Stimulated activated CD4-positive, alpha-beta T cell treated with anti-CD3 and anti-CD28 coated beads, Interleukin-4, amount 100 ng/mL, for 24 hours (primary cell): ENCODE measurements around the gene AGAP3.
A peak's percentile ranks its signal among the peaks of the same experiment; 100 is the strongest.
"Not testable (repeated sequence)": the region's sequence is repeated elsewhere in the genome, so short reads cannot be mapped to it uniquely, and the experiment has no call there.

Experiments
- DNase-seq: peaks from one replicate; pipeline ENCODE4 v3.0.0-alpha.2; 2020

The AGAP3 gene

GRCh38 chr7:151085691-151086620, at the start of gene AGAP3:
TSS of gene AGAP3 (plus strand) at chr7:151086475. CDS start at chr7:151086742, 267 bp downstream.
- peak; percentile 56 for DNase-seq

GRCh38 chr7:151038951-151039849, 47.1 kb upstream of the AGAP3 start:
- DNase-seq = peak; percentile 86

- no peak for DNase-seq
Observed at GRCh38 chr7:151039850-151040548, 46.3 kb upstream of the AGAP3 start.

- no peak for DNase-seq
Observed at GRCh38 chr7:151040616-151041375, 45.5 kb upstream of the AGAP3 start.

GRCh38 chr7:151043449-151043848, 42.8 kb upstream of the AGAP3 start:
- DNase-seq = not testable (repeated sequence)

GRCh38 chr7:151043959-151044358, 42.3 kb upstream of the AGAP3 start:
- no peak for DNase-seq

GRCh38 chr7:151045262-151045661, 41.0 kb upstream of the AGAP3 start:
- DNase-seq = no peak

GRCh38 chr7:151045967-151046366, 40.3 kb upstream of the AGAP3 start:
- no peak for DNase-seq

- no peak for DNase-seq
Observed at GRCh38 chr7:151046603-151047573, 39.4 kb upstream of the AGAP3 start.

GRCh38 chr7:151047976-151048815, 38.1 kb upstream of the AGAP3 start, which contains the start of gene ASIC3:
TSS of gene ASIC3 (plus strand) at chr7:151048531. CDS start at chr7:151048886, 355 bp downstream.
- DNase-seq = no peak

GRCh38 chr7:151048911-151049463, 37.3 kb upstream of the AGAP3 start:
- DNase-seq = no peak

GRCh38 chr7:151051108-151051507, 35.2 kb upstream of the AGAP3 start:
- peak; percentile 65 for DNase-seq

GRCh38 chr7:151053096-151053495, 33.2 kb upstream of the AGAP3 start:
- no peak for DNase-seq

GRCh38 chr7:151053751-151054150, 32.5 kb upstream of the AGAP3 start:
- no peak for DNase-seq

- DNase-seq = no peak
Observed at GRCh38 chr7:151056283-151056665, 30.0 kb upstream of the AGAP3 start.

- no peak for DNase-seq
Observed at GRCh38 chr7:151056666-151057505, 29.4 kb upstream of the AGAP3 start.

GRCh38 chr7:151057506-151057988, 28.7 kb upstream of the AGAP3 start, which contains the start of gene CDK5:
TSS of gene CDK5 (minus strand) at chr7:151057897. CDS start at chr7:151057848, 49 bp downstream.
- DNase-seq = no peak
